GM18511 (cell line): ENCODE data around the gene LSS.
"Not testable (repeated sequence)": the region's sequence is repeated elsewhere in the genome, so short reads cannot be mapped to it uniquely, and the experiment has no call there.

Source experiments
- ATAC-seq: cut with Tn5 transposase; IDR thresholded peaks from one replicate; pipeline ENCODE4 v1.9.1; 2021; ENCODE audit warnings: mild to moderate bottlenecking, moderate library complexity; ENCODE audit not compliant: unreplicated experiment

LSS gene

DNA sequence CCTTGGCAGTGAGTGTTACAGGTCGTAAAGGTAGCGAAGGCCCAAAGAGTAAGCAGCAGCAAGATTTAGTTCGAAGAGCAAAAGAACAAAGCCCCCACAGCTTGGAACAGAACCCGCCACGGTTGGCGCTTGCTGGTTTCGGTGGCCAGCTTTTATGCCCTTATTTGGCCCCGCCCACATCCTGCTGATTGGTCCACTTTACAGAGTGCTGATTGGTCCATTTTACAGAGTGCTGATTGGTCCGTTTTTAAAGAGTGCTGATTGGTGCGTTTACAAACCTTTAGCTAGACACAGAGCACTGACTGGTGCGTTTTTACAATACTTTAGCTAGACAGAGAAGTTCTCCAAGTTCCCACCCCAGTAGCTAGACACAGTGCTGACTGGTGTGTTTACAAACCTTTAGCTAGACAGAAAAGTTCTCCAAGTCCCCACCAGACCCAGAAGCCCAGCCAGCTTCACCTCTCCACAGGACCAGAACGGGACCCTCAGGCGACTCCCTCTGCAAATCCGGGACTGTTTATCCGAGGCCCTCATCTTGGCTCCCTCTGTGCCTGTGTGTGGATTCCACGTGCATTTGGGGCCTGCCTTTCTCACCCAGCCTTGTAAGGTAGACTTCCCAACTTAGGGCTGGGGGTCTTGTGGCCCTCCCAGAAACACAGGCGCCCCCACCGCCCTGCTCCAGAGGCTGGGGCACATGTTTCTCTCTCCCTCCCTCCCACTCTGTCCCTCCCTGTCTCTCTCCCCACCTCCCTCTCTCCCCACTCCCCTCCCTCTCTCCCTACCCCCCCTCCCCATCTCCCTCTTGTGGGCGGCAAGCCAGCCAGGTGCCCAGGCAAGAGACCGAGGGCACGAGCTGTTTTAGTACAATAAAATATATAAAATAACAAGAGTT lies 85.7 kb downstream of the LSS start:
- no peak for ATAC-seq

DNA sequence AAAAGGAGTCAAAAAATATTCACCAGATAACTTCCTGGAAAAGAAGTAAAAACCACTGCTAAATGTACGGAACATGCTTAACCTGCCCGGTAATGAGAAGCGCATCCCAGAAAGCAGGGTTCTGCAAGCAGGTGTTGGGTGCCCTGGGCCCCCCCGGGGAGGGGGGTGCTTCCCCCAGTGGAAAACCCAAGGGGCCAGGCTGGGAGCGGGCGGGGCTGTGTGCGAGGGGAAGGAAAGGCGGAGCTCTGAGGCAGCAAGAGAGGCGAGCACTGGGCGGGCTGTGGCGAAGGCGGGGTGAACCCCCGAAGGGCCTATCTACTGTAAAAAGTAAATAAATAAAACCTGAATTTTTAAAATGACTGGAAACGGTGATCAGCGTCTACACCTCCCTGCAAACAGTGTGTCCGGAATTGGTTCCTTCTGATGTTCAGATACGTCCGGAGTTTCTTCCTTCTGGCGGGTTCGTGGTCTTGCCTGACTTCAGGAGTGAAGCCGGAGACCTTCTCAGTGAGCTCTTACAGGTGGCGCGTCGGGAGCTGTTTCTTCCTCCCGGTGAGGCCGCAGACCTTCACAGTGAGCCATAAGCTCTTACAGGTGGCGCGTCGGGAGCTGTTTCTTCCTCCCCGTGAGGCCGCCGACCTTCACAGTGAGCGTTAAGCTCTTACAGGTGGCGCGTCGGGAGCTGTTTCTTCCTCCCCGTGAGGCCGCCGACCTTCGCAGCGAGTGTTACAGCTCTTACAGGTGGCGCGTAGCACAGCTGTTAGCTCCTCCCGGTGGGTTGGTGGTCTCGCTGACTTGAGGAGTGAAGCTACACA lies 86.6 kb downstream of the LSS start:
- no peak for ATAC-seq

DNA sequence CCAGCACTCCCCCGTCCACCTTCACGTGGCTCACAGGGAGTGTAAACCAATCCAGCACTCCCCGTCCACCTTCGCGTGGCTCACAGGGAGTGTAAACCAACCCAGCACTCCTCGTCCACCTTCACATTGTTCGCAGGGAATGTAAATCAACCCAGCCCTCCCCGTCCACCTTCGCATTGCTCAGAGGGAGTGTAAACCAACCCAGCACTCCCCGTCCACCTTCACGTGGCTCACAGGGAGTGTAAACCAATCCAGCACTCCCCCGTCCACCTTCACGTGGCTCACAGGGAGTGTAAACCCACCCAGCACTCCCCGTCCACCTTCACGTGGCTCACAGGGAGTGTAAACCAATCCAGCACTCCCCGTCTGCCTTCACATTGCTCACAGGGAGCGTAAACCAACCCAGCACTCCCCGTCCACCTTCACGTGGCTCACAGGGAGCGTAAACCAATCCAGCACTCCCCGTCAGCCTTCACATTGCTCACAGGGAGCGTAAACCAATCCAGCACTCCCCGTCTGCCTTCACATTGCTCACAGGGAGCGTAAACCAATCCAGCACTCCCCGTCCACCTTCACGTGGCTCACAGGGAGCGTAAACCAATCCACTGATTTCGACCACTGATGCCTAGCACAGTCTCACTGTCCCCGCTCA lies 88.1 kb downstream of the LSS start:
- ATAC-seq: not testable (repeated sequence)

DNA sequence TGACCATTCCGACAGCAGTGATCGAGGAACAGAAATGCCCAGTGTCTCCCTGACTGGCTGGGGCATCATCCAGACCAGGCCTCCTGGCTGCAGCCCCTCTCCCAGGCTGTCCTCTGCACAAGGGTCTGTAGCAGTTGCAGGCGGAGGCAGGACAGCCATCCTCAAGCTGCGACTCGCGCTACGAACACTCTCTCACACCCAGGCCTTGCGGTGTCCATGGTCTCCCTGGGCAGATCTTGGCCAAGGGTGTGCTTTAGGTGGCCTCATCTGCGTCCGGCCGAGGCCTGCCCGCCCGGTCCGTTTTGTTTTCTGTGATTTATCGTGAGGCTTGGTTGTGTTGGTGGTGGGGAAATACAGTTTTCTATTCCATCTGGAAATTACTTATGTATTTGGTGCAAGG lies 88.9 kb downstream of the LSS start:
- no peak for ATAC-seq

DNA sequence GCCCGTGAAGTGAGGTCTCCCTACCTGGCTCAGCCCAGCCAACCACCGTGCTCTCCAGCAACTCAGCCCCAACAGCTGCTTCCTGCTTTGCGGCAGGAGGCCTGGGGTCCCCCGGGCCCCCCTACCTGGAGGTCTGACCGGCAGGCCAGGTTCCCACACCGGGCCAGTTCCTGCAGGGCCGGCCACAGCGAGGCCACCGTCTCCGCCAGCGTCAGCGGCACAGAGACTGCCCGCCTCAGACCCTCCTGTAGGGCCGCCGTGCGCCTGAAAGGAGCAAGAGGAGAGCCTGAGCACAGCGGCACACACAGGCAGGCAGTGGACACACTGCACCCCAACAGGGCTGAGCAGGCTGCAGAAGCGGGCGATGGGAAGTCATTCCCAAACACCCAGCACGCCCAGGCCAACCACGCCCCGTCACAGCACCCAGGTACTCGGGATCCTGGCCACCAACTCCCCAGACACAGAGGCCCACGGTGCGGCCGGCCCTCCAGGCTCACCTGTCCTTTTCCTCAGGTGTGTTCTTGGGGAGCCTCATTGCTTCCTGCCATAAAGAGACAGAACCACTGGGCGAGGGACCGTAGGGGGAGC lies 90.1 kb downstream of the LSS start:
- ATAC-seq: no peak
